Activated CD8-positive, alpha-beta memory T cell treated with anti-CD3 and anti-CD28 coated beads for 1 hour (primary cell): ENCODE data around the gene PSPN.
A peak's percentile ranks its signal among the peaks of the same experiment; 100 is the strongest.
"Not testable (repeated sequence)": the region's sequence is repeated elsewhere in the genome, so short reads cannot be mapped to it uniquely, and the experiment has no call there.

Experiments
- DNase-seq, 2 donors: peaks; one replicate each; pipeline ENCODE4 v3.0.0-alpha.2; 2020; ENCODE audit warnings: low read depth in 1 of 2; ENCODE audit errors: extremely low read depth in 1 of 2

The PSPN gene

GRCh38 chr19:6374161-6374709, 1.5 kb downstream of the PSPN start:
- DNase-seq = no peak

- DNase-seq = no peak
Measured at GRCh38 chr19:6373813-6374108, 2.0 kb downstream of the PSPN start.

- DNase-seq = peak; percentile 95 to 98
Measured at GRCh38 chr19:6373096-6373812, 2.5 kb downstream of the PSPN start.

GRCh38 chr19:6372594-6373095, 3.1 kb downstream of the PSPN start, which contains the start of gene ALKBH7:
Gene ALKBH7 (plus strand): TSS chr19:6372794. CDS start chr19:6372821, 27 bp downstream.
- DNase-seq = peak; percentile 89 to 97

- no peak for DNase-seq
Measured at GRCh38 chr19:6364353-6364752, 11.4 kb downstream of the PSPN start.

GRCh38 chr19:6362351-6362801, 13.4 kb downstream of the PSPN start:
- DNase-seq = no peak

- DNase-seq = no peak
Measured at GRCh38 chr19:6362027-6362350, 13.7 kb downstream of the PSPN start.

GRCh38 chr19:6360857-6361216, 14.9 kb downstream of the PSPN start:
- not testable (repeated sequence) for DNase-seq

- not testable (repeated sequence) for DNase-seq
Measured at GRCh38 chr19:6360445-6360844, 15.3 kb downstream of the PSPN start.

- no peak for DNase-seq
Measured at GRCh38 chr19:6359568-6360341, 16.0 kb downstream of the PSPN start.

GRCh38 chr19:6358003-6358402, 17.7 kb downstream of the PSPN start:
- no peak for DNase-seq

- DNase-seq = no peak
Measured at GRCh38 chr19:6357174-6357573, 18.6 kb downstream of the PSPN start.

- DNase-seq = not testable (repeated sequence)
Measured at GRCh38 chr19:6355321-6356040, 20.3 kb downstream of the PSPN start.

GRCh38 chr19:6354098-6354674, 21.5 kb downstream of the PSPN start:
- no peak for DNase-seq

- DNase-seq = no peak
Measured at GRCh38 chr19:6352381-6353165, 23.2 kb downstream of the PSPN start.

GRCh38 chr19:6350688-6351087, 25.0 kb downstream of the PSPN start:
- DNase-seq = no peak

GRCh38 chr19:6349271-6349670, 26.5 kb downstream of the PSPN start:
- DNase-seq = not testable (repeated sequence)

GRCh38 chr19:6343462-6343861, 32.3 kb downstream of the PSPN start:
- no peak for DNase-seq

- no peak for DNase-seq
Measured at GRCh38 chr19:6340493-6341201, 35.1 kb downstream of the PSPN start.
